DOHH2 (cell line): ENCODE measurements around the gene PDGFB.

Experiments
- EZH2phosphoT487 ChIP-seq: fragments of 200-600 bp; sonication (generic); IDR thresholded peaks from 2 replicates; pipeline ENCODE4 v1.6.1; 2017; ENCODE audit warnings: borderline replicate concordance, mild to moderate bottlenecking, antibody characterized with exemption, low read length, moderate library complexity, mixed read lengths
- TF ChIP-seq, protein P1 (sequence below): fragments of 200-600 bp; sonication (generic); IDR thresholded peaks from one replicate; pipeline ENCODE4 v1.5.1; 2014; ENCODE audit warnings: antibody characterized with exemption, mild to moderate bottlenecking, low read depth, low read length; ENCODE audit not compliant: poor library complexity, severe bottlenecking

DNA sequence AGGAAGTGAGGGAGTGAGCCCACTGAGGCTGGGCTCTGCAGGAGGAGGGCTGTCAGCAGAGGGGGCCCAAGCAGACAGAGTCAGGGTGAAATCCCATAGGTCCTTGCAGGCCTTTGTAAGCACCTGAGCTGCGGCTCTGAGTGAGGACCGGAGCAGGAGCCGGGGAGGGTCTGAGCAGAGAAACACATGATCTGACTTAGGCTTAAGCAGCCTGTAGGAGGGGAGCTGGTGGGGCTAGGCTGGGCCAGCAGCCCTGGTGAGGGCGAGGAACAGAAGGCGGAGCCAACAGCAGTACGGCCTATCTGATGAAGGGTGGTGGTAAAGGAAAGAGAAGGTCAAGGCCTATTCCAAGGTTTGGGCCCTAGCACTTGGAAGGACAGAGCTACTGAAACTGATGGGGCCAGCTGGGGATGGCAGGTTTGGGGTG is 65.4 kb downstream of the PDGFB start:
- TF ChIP-seq, protein P1, sequence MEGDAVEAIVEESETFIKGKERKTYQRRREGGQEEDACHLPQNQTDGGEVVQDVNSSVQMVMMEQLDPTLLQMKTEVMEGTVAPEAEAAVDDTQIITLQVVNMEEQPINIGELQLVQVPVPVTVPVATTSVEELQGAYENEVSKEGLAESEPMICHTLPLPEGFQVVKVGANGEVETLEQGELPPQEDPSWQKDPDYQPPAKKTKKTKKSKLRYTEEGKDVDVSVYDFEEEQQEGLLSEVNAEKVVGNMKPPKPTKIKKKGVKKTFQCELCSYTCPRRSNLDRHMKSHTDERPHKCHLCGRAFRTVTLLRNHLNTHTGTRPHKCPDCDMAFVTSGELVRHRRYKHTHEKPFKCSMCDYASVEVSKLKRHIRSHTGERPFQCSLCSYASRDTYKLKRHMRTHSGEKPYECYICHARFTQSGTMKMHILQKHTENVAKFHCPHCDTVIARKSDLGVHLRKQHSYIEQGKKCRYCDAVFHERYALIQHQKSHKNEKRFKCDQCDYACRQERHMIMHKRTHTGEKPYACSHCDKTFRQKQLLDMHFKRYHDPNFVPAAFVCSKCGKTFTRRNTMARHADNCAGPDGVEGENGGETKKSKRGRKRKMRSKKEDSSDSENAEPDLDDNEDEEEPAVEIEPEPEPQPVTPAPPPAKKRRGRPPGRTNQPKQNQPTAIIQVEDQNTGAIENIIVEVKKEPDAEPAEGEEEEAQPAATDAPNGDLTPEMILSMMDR, result no peak
- TF ChIP-seq EZH2phosphoT487, result no peak
